ENCODE data around the gene GHSR.

- TF ChIP-seq RAD21 (IDR thresholded peaks at IDR 0.05; ENCODE audit: low read length) (no peak), REST (IDR thresholded peaks at IDR 0.05; ENCODE audit: low read depth, low read length) (no peak), POLR2AphosphoS5 (IDR thresholded peaks at IDR 0.05; ENCODE audit: low read depth, low read length) (no peak), CTCF (IDR thresholded peaks at IDR 0.05) (no peak), JUND (IDR thresholded peaks at IDR 0.05) (no peak), ELF1 (IDR thresholded peaks at IDR 0.05) (no peak), FOXJ3 (CRISPR knock-in tag; IDR thresholded peaks at IDR 0.05) (no peak), EP300 (IDR thresholded peaks at IDR 0.05; ENCODE audit: borderline replicate concordance in 1 of 2, low read depth in 1 of 2, low read length in 1 of 2) (no peak), RXRA (IDR thresholded peaks at IDR 0.05; ENCODE audit: borderline replicate concordance, low read depth) (no peak), USF2 (IDR thresholded peaks at IDR 0.05; ENCODE audit: borderline replicate concordance, low read depth, low read length) (no peak), SMC3 (IDR thresholded peaks at IDR 0.05; ENCODE audit: low read depth, low read length) (no peak), NRF1 (IDR thresholded peaks at IDR 0.05; ENCODE audit: low read depth, low read length) (no peak)
Observed at GRCh38 chr3:172465281-172465680, 17.0 kb upstream of the GHSR start.

Data from SK-N-SH (cell line).